GM12801 (cell line): ENCODE data around the gene TBC1D5.

Experiments used
- CTCF ChIP-seq: IDR thresholded peaks from one replicate; pipeline ENCODE4 v1.5.1; 2011; ENCODE audit warnings: control low read depth; ENCODE audit not compliant: insufficient read length; ENCODE audit errors: extremely low read depth

Gene TBC1D5

GRCh38 chr3:17733768-17734167, 8.7 kb downstream of the TBC1D5 start:
- no peak for TF ChIP-seq CTCF

GRCh38 chr3:17733215-17733614, 9.2 kb downstream of the TBC1D5 start:
- TF ChIP-seq CTCF: no peak

- no peak for TF ChIP-seq CTCF
Measured at GRCh38 chr3:17730318-17730967, 12.0 kb downstream of the TBC1D5 start.

GRCh38 chr3:17726313-17726712, 16.1 kb downstream of the TBC1D5 start:
- TF ChIP-seq CTCF: no peak

- TF ChIP-seq CTCF: no peak
Measured at GRCh38 chr3:17724948-17725347, 17.5 kb downstream of the TBC1D5 start.

GRCh38 chr3:17724122-17724521, 18.3 kb downstream of the TBC1D5 start:
- no peak for TF ChIP-seq CTCF

- TF ChIP-seq CTCF: no peak
Measured at GRCh38 chr3:17717411-17717810, 25.0 kb downstream of the TBC1D5 start.

- TF ChIP-seq CTCF: no peak
Measured at GRCh38 chr3:17714473-17714872, 28.0 kb downstream of the TBC1D5 start.
